GM18499 (cell line): ENCODE measurements around the gene GJC1.

Experiments
- ATAC-seq: cut with Tn5 transposase; IDR thresholded peaks from one replicate; pipeline ENCODE4 v1.9.1; 2021; ENCODE audit warnings: moderate number of reproducible peaks; ENCODE audit not compliant: insufficient read depth, unreplicated experiment

Gene GJC1

DNA sequence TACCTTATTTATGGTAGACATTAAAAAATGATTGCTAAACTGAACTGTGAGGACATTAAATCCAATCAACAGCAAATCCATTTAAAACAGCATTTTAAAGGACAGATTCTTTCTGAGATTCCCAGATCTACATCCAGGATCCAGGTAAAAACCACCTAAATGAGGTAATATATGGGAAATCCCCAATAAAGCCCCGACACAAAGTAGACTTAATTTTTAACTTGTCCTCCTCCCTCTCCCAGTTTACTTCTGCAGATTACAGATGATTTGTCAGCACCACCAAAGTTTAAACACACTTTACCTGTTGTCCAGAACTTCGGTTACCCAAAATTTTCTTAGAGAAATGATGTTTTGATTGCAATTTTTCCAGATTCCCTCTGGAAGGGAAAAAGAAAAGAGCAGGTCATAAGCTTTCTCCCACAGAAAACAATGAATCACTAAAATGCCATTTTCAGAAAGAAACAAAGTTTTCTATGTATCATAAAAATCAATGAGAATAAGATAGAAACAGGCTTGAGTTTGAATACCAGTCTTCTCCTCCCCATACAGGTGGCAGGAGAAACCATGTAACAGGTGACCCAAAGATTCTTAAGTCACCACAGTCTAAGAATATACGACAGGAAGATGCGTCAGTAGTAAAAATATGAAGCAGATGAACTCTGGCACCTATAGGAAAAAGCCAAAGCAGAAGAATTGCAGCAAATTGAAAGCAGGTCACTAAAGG lies 22.8 kb downstream of the GJC1 start:
- ATAC-seq, result no peak

DNA sequence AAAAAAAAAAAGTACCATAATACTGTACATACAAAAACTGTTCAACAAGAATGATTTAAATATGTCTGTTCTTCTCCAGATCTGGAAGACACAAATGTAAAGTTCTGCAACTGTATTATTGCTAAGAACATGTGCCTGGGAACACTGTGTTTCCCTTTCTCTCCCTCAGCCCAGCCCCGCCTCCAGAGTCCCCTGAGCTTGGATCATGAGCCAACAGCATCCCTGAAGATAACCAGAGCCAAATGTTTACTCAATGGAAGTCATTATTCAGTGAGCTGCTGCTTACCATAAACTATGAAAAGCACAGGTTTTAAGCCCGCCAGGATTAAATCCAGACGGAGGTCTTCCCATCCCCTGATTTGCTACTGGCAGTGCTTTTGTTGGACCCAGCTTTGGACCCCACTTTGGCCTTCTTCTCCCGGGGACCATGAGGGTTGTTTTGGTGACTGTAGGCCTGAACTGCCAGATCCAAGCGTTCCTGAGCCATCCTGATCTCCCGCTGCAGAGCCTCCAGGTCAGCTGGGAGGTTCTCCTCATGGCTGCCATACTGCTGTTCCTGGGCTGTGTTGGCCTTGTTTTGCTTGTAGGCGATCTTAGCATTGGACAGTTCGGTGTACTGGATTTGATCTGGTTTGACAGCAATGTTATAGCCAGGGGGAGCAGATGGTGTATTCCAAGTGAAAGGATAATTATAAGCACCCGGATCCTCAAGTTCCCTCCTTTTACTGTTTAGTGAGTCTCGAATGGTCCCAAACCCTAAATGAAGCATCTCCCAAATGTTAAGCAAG lies 25.6 kb downstream of the GJC1 start:
- no peak for ATAC-seq

GRCh38 chr17:44801880-44802279 lies 28.2 kb downstream of the GJC1 start:
- no peak for ATAC-seq

GRCh38 chr17:44798356-44798755 lies 31.7 kb downstream of the GJC1 start:
- ATAC-seq, result no peak

GRCh38 chr17:44797802-44798201 lies 32.3 kb downstream of the GJC1 start:
- ATAC-seq, result no peak

GRCh38 chr17:44796731-44797130 lies 33.4 kb downstream of the GJC1 start:
- no peak for ATAC-seq

DNA sequence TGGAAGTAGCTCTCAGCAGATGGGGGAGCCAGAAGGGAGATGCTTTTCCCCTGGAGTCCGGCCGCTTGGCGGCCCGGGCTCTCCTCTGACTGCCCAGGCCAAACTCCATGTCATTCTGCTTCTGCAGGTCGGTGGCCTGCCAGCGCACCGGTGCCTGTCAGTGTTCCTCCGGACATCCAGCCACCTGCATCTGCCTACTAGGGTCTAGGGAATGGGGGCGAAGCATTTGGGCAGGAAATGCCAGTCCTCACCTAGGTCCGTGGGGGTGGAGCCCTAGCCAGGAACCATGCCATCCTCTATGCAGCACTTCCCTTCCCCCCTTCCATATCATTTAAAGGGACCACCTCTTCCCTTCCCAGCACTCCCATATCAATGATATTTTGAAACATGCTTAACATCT lies 34.2 kb downstream of the GJC1 start:
- no peak for ATAC-seq

- no peak for ATAC-seq
These were observed 34.7 kb downstream of the GJC1 start for GRCh38 chr17:44795421-44795820.

DNA sequence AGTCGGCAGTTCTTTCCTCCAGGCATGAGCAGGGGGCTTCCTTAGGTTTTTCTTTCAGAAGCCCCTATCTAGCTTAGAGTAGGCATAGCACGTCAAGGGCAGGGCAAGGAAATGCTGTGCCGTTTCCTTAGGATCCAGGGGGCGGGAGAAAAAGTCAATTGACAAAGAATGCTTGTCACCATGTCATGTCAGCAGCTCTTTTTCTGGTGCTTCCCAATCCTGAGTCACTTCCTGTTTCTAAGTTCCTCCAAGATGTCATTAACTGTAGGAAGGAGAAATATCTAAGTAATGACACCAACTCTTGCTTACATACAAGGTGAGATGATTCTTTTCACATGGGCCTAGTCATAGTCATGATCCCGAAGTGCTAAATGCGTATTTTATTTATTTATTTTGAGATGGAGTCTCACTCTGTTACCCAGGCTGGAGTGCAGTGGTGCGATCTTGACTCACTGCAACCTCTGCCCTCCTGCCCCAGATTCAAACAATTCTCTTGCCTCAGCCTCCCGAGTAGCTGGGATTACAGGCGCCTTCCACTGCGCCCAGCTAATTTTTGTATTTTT lies 35.2 kb downstream of the GJC1 start:
- no peak for ATAC-seq

DNA sequence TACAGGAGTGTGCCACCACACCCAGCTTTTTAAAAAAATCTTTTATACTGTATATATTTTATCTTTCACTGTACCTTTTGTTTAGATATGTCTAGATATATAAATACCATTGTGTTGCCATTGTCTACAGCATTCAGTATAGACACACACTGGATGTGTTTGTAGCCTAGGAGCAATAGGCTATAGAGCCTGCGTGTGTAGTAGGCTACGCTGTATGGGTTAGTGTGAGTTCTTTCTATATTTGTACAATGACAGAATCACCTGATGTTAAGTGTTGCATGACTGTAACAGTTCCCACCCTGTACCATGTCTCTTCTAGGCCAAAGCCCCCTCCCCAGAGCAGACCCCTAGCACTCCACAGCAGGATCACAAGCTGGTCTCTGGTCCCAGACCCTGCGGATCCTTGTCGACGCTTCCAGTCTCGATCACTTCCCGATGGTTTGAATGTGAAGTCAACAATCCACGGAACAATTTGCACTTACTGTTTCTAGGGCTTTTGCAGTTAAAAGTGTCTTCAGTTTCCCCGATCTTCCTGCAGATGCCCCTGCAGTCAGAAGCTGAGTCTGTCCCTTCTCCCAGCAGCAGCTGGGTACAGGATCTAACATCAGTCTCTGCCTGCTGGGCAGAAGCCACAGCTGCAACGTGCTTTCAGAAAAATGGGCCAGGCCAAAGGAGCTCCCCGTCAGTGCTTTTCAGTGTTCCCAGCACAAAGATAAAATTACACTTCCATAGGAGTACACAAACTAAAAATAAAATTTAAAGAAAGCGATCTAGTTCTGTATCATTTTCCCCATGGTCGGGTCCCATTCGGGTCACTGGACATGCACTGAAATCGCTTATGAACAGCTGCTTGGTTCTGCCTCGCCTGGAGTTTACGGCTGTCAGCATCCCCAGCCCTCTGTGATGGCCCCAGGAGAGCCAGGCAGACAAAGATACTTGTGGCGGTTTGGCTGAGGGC lies 35.9 kb downstream of the GJC1 start:
- ATAC-seq, result no peak

DNA sequence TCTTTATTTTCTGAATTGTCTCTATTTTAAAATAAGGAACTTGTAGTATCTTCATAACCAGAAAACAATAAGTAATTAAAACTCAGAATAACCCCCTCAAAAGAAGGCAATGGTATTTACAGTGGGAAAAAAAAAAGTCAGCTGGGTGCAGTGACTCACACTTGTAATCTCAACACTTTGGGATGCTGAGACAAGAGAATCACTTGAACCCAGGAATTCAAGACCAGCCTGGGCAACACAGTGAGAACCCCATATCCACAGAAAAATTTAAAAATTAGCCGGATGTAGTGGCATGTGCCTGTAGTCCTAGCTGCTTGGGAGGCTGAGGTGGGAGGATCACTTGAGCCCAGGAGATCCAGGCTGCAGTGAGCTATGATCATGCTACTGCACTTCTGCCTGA lies 37.8 kb downstream of the GJC1 start:
- no peak for ATAC-seq

- no peak for ATAC-seq
These were observed 41.9 kb downstream of the GJC1 start for GRCh38 chr17:44788139-44788538.

DNA sequence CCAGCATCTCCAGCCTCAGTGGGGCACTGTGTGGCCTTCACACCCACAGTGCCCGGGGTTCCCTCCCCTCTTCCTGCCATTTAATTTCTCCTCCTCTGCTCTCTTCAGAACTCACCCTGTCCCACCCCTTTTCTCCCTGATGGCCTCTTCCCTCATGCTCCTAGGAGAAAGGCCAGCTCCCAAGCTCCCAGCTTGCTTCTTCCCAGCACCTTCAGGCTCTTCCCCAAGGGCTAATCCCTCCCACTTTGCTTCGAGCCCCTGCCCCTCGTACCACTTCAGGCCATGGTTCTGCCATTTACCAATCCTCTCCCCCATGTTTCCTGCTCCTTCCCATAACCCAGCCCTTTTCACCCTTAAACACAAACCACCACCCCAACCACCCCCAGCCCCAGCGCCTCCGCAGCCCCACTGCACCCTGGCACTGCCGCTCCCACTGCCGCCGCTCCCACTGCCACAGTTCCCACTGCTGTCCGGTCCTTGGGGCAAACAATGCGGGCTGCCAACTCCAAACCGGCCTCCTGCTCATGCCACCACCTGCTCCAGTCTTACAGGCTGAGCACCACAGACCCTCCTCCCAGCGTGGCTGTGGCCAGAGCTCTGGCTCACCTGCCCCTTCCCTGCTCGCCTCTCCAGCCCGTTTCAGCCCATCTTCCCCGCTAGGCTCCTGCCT lies 42.7 kb downstream of the GJC1 start:
- ATAC-seq, result no peak

- no peak for ATAC-seq
These were observed 43.5 kb downstream of the GJC1 start for GRCh38 chr17:44786551-44787081.

DNA sequence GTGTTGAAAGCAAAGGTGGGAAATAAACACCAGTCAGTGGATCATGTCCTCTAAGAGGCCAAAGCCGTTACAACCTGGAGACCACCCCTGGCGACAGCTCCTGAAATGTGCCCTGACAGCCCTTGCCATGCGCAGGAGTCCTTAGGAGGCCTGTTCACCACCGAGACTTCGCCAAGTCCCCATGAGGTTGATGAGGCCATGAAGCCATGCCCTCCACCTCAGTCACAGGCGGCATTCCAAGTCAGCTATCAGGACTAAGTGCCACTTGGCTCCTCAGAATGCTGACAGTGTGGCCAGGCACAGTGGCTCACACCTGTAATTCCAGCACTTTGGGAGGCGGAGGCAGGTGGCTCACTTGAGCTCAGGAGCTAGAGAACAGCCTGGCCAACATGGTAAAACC lies 44.2 kb downstream of the GJC1 start:
- ATAC-seq, result no peak

GRCh38 chr17:44782326-44782850 lies 47.7 kb downstream of the GJC1 start:
- no peak for ATAC-seq

GRCh38 chr17:44781551-44782325 lies 48.3 kb downstream of the GJC1 start:
- ATAC-seq, result no peak

- no peak for ATAC-seq
These were observed 49.1 kb downstream of the GJC1 start for GRCh38 chr17:44780845-44781480.
